ENCODE measurements around the gene KCNG2.

GRCh38 chr18:79848294-79848578 is 50.5 kb downstream of the KCNG2 start:
- TF ChIP-seq, protein P1, sequence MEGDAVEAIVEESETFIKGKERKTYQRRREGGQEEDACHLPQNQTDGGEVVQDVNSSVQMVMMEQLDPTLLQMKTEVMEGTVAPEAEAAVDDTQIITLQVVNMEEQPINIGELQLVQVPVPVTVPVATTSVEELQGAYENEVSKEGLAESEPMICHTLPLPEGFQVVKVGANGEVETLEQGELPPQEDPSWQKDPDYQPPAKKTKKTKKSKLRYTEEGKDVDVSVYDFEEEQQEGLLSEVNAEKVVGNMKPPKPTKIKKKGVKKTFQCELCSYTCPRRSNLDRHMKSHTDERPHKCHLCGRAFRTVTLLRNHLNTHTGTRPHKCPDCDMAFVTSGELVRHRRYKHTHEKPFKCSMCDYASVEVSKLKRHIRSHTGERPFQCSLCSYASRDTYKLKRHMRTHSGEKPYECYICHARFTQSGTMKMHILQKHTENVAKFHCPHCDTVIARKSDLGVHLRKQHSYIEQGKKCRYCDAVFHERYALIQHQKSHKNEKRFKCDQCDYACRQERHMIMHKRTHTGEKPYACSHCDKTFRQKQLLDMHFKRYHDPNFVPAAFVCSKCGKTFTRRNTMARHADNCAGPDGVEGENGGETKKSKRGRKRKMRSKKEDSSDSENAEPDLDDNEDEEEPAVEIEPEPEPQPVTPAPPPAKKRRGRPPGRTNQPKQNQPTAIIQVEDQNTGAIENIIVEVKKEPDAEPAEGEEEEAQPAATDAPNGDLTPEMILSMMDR (conservative IDR thresholded peaks at IDR 0.05; ENCODE audit: low read depth, low read length), result no peak
- TF ChIP-seq POLR2A (IDR thresholded peaks at IDR 0.05; ENCODE audit: low read depth, low read length) (no peak), CHD1 (IDR thresholded peaks at IDR 0.05; ENCODE audit: low read depth, low read length) (no peak), ELK1 (IDR thresholded peaks at IDR 0.05; ENCODE audit: borderline replicate concordance, low read depth, low read length) (no peak), RFX5 (IDR thresholded peaks at IDR 0.05; ENCODE audit: low read depth, low read length) (no peak)

Measured in IMR-90 (cell line).